ENCODE results near the gene DECR2. TPM values are rescaled to one million over a fixed set of nuclear protein-coding genes. Genes with fewer than 3 reads are reported as not detected.

DECR2 gene
- total RNA-seq, 2 donors from 2014 or later: 38.9 to 41.2 TPM

DNA sequence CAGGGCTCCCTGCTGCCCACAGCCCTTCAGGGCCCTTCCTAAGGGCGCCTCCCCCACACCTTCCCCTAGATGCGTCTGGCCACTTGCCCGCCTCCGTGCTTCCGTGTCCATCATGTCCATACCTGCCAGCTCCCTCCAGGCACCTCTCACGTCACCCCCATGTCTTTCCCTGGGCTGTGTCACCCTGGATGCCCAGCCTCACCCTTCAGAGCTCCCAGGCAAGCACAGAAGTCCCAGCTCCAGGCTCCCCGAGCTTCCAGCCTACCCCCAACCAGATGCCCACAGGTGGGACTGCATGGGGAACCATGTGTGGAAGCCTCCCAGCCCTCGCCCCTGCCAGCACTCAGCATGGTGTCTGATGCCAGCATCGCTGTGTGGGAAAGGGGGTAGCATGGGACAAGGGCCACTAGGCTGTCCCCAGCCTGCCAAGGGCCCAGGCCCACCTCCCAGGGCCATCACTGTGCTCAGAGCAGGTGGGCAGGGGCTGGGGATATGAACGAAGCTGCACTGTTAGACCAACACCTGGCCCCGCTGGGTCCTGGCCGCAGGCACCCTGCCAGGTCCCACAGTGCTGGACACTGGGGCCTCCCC, 47.3 kb upstream of the DECR2 start:
- 86 to 89% methylated on average over 9 to 12 of the region's 12 CpGs for WGBS, 2 donors
- DNase-seq (no peak), ATAC-seq (no peak)
- Histone ChIP-seq H3K36me3 (replicated peaks in 1 of 2; ENCODE audit: insufficient read depth in 1 of 2, low read depth in 2 of 2) (no peaks in the 10 kb centered on the region), H3K4me3 (no peak overlapping the region), H3K9me3 (no peaks in the 10 kb centered on the region), H3K27ac (no peak overlapping the region), H3K27me3 (no peaks in the 10 kb centered on the region), H3K4me1 (peaks cover 14% of the 10 kb centered on the region)
- intact Hi-C loops (cut with DNase I): no loop called here
- TF ChIP-seq, protein P1, sequence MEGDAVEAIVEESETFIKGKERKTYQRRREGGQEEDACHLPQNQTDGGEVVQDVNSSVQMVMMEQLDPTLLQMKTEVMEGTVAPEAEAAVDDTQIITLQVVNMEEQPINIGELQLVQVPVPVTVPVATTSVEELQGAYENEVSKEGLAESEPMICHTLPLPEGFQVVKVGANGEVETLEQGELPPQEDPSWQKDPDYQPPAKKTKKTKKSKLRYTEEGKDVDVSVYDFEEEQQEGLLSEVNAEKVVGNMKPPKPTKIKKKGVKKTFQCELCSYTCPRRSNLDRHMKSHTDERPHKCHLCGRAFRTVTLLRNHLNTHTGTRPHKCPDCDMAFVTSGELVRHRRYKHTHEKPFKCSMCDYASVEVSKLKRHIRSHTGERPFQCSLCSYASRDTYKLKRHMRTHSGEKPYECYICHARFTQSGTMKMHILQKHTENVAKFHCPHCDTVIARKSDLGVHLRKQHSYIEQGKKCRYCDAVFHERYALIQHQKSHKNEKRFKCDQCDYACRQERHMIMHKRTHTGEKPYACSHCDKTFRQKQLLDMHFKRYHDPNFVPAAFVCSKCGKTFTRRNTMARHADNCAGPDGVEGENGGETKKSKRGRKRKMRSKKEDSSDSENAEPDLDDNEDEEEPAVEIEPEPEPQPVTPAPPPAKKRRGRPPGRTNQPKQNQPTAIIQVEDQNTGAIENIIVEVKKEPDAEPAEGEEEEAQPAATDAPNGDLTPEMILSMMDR (IDR thresholded peaks at IDR 0.05): no peak
- TF ChIP-seq POLR2A (IDR thresholded peaks at IDR 0.05): no peak

DNA sequence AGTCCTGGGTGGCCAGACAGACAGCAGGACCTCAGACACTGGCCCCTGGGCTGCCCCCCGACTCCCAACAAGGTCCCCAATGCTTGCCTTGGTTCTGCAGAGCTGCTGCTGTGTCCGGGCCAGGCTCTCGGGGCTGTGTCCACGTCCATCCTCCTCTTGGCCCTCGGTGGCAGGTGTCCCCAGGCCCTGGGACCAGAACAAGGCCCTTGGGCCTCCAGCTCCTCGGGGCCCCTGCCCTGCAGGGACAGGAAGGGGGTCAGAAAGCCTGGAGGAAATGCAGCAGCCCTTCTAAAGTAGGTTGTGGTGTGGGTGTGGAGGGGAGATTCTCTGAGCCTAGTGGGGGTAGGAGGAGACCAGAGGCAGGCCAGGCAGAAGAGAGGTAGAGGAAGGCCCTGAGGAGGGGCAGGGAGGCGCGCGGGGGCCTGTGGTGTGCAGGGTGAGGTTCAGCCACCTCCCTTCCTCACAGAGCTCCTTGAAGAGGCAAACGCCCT, 46.7 kb upstream of the DECR2 start:
- no peaks in the 10 kb centered on the region for H3K36me3 ChIP-seq (replicated peaks in 1 of 2; ENCODE audit: insufficient read depth in 1 of 2, low read depth in 2 of 2)
- ATAC-seq (no peak), DNase-seq (no peak)
- H3K4me3 ChIP-seq: no peak overlapping the region
- H3K27ac ChIP-seq: no peak overlapping the region
- H3K27me3 ChIP-seq: no peaks in the 10 kb centered on the region
- no peak for TF ChIP-seq POLR2A (IDR thresholded peaks at IDR 0.05)
- TF ChIP-seq, protein P1 (IDR thresholded peaks at IDR 0.05): no peak
- no peaks in the 10 kb centered on the region for H3K9me3 ChIP-seq
- intact Hi-C loops (cut with DNase I): no loop called here
- 79 to 90% methylated on average over 5 to 10 of the region's 10 CpGs for whole genome bisulfite sequencing, 2 donors
- peaks cover 14% of the 10 kb centered on the region for H3K4me1 ChIP-seq

DNA sequence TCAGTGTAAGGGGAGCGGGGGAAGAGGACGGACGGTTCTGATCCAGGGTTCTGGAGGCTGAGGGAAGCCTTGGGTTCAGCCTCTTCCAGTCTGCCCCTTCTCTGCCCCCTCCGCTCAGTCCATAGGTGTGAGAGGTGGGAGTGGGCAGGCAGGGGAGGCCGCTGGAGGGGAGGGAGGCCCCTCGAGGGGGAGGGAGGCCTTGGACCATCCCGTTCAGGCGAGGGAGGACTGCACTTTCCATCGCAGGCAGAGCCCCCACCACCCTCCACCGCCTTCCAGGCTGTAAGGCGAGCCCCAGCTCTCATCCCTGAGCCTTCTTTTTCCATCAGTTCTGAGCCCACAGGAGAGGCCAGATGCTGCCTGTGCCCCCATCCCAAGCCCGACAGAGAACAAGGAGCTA, 44.9 kb upstream of the DECR2 start:
- Histone ChIP-seq H3K27me3 (no peaks in the 10 kb centered on the region), H3K9me3 (no peaks in the 10 kb centered on the region), H3K36me3 (replicated peaks in 1 of 2; ENCODE audit: insufficient read depth in 1 of 2, low read depth in 2 of 2) (no peaks in the 10 kb centered on the region), H3K4me3 (no peak overlapping the region), H3K27ac (no peak overlapping the region), H3K4me1 (peaks cover 7% of the 10 kb centered on the region)
- TF ChIP-seq, protein P1 (IDR thresholded peaks at IDR 0.05): no peak
- no peak for TF ChIP-seq POLR2A (IDR thresholded peaks at IDR 0.05)
- no peak for DNase-seq
- ATAC-seq: no peak
- intact Hi-C loops (cut with DNase I): no loop called here
- WGBS, 2 donors: 67 to 81% methylated on average over 6 to 12 of the region's 12 CpGs

DNA sequence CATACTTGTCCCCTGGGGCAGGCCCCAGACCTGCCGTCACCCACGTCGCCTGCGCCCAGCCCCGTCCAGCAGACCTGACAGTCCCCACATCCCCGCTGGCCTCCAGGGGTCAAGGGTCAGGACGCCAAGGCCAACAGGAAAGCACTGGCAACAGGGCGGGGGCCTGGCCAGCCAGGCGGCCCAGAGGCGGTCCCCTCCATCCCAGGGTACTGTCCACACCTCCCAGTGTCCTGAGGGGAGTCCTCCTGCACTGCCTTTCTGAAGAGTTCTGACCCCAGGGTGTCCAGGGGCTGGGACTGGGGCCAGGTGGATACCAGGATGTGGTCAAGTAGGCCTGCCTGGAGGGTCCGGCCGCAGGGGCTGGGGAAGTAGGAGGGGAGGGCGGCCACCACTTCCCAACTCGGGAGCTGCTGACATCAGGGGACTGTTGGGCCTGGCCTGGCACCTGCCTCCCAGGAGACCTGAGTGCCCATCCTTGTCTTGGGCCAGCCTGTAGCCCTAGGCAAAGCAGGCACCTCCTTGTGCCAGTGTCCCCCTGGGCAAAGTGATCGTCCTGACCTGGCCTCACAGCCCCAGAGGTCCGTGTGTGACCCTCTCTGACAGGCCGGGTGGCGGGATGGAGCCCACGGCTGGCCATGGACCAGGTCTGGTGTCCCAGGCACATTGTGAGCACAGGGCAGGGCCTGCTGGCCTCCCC, 42.5 kb upstream of the DECR2 start:
- ATAC-seq (no peak), DNase-seq (no peak)
- TF ChIP-seq, protein P1 (IDR thresholded peaks at IDR 0.05): no peak
- no peak for TF ChIP-seq POLR2A (IDR thresholded peaks at IDR 0.05)
- 68 to 80% methylated on average over 3 to 16 of the region's 19 CpGs for WGBS, 2 donors
- Histone ChIP-seq H3K27me3 (no peaks in the 10 kb centered on the region), H3K4me3 (no peak overlapping the region), H3K4me1 (peaks cover 9% of the 10 kb centered on the region), H3K36me3 (replicated peaks in 1 of 2; ENCODE audit: insufficient read depth in 1 of 2, low read depth in 2 of 2) (no peaks in the 10 kb centered on the region), H3K9me3 (no peaks in the 10 kb centered on the region), H3K27ac (no peak overlapping the region)
- intact Hi-C loops (cut with DNase I): no loop called here
